ENCODE data around the gene SLC25A39. TPM values are rescaled to one million over a fixed set of nuclear protein-coding genes. Genes with fewer than 3 reads are reported as not detected.

SLC25A39 gene
- total RNA-seq, 2 donors from 2014 or later: 116 to 132 TPM

DNA sequence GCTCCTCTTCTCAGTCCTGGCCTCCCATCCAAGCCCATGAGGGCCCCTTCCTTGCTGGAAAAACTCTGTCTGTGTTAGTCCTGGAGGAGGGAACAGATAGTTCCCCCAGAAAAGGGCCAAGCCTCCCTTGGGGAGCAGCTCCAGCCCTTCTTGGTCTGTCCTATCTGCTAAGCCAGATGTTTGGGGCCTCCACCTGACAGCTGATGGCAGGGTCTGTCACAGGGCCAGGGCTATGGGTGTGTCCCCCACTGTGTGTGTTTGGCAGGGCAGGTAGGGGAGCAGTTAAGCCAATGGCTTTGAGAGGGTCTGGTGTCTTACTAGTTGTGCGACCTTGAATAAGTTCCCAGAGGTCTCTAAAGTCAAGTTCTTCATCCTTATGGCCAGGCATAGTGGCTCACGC lies 43.1 kb downstream of the SLC25A39 start:
- Histone ChIP-seq H3K9me3 (no peaks in the 10 kb centered on the region), H3K4me1 (replicated peaks) (no peaks in the 10 kb centered on the region), H3K27me3 (replicated peaks; ENCODE audit: insufficient read depth) (no peaks in the 10 kb centered on the region), H3K27ac (no peak overlapping the region), H3K4me3 (no peak overlapping the region), H3K36me3 (no peaks in the 10 kb centered on the region)
- WGBS: 90% methylated on average over 2 of the region's 2 CpGs
- intact Hi-C loops (cut with DNase I): no loop called here
- TF ChIP-seq POLR2AphosphoS5 (IDR thresholded peaks at IDR 0.05) (no peak), POLR2A (IDR thresholded peaks at IDR 0.05) (no peak), CTCF (IDR thresholded peaks at IDR 0.05) (no peak)
- no peak for DNase-seq (ENCODE audit: low spot score)

DNA sequence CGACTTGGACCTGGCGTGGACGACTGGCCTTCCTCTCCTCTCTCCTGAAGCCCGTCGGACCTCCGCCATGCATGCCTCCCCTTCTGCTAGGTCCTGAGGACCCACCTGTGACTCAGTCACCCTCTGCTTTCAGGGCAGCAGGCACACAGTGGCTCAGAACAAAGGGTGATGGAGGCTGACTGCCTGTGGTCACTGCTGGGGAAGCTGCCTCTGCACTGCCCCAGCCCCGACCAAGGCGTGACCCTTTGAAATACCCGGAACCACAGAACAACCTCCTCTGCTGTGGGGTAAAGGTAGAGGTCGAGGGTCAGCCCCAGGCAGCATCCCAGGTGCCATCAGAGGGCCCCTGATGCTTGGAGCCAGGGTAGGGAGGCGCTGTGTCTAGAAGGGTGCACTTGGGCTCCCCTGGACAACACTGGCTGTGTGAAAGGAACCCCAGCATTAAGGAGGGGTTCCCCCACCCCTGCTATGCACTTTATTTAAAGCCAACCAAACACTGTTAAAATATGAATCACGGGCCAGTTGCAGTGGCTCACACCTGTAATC lies 44.2 kb downstream of the SLC25A39 start:
- no peak overlapping the region for H3K27ac ChIP-seq
- no peak overlapping the region for H3K4me3 ChIP-seq
- 77% methylated on average over 12 of the region's 12 CpGs for WGBS
- TF ChIP-seq CTCF (IDR thresholded peaks at IDR 0.05): no peak
- H3K4me1 ChIP-seq (replicated peaks): no peaks in the 10 kb centered on the region
- H3K36me3 ChIP-seq: no peaks in the 10 kb centered on the region
- intact Hi-C loops (cut with DNase I): no loop called here
- no peak for DNase-seq (ENCODE audit: low spot score)
- H3K27me3 ChIP-seq (replicated peaks; ENCODE audit: insufficient read depth): no peaks in the 10 kb centered on the region
- no peaks in the 10 kb centered on the region for H3K9me3 ChIP-seq

GRCh38 chr17:44279666-44280391 lies 44.8 kb downstream of the SLC25A39 start:
- no peak for TF ChIP-seq POLR2AphosphoS5 (IDR thresholded peaks at IDR 0.05)
- TF ChIP-seq CTCF (IDR thresholded peaks at IDR 0.05): no peak
- no peak for TF ChIP-seq POLR2A (IDR thresholded peaks at IDR 0.05)
- intact Hi-C loops (cut with DNase I): no loop called here
- Histone ChIP-seq H3K36me3 (no peaks in the 10 kb centered on the region), H3K9me3 (no peaks in the 10 kb centered on the region), H3K4me3 (no peak overlapping the region), H3K4me1 (replicated peaks) (no peaks in the 10 kb centered on the region), H3K27ac (no peak overlapping the region), H3K27me3 (replicated peaks; ENCODE audit: insufficient read depth) (no peaks in the 10 kb centered on the region)
- DNase-seq (ENCODE audit: low spot score): peak; percentile 5
- 55% methylated on average over 20 of the region's 20 CpGs for WGBS

DNA sequence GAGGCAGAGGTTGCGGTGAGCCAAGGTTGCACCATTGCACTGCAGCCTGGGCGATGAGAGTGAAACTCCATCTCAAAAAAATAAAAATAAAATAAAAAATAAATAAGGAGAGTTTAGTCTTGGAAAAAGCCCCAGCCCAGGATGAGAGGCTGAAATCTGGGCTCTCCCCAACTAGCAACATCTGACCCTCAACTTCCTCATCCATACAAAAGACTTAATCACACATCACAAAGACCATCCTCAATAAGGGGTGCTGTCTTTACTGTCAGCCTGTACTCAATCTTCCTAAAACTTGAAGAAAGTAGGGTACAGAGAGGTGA lies 45.3 kb downstream of the SLC25A39 start:
- TF ChIP-seq POLR2A (IDR thresholded peaks at IDR 0.05): no peak
- no peak for TF ChIP-seq POLR2AphosphoS5 (IDR thresholded peaks at IDR 0.05)
- TF ChIP-seq CTCF (IDR thresholded peaks at IDR 0.05): no peak
- WGBS: 84% methylated on average over 2 of the region's 2 CpGs
- Histone ChIP-seq H3K4me3 (no peak overlapping the region), H3K36me3 (no peaks in the 10 kb centered on the region), H3K27me3 (replicated peaks; ENCODE audit: insufficient read depth) (no peaks in the 10 kb centered on the region), H3K27ac (no peak overlapping the region), H3K9me3 (no peaks in the 10 kb centered on the region), H3K4me1 (replicated peaks) (no peaks in the 10 kb centered on the region)
- DNase-seq (ENCODE audit: low spot score): no peak
- intact Hi-C loops (cut with DNase I): no loop called here

DNA sequence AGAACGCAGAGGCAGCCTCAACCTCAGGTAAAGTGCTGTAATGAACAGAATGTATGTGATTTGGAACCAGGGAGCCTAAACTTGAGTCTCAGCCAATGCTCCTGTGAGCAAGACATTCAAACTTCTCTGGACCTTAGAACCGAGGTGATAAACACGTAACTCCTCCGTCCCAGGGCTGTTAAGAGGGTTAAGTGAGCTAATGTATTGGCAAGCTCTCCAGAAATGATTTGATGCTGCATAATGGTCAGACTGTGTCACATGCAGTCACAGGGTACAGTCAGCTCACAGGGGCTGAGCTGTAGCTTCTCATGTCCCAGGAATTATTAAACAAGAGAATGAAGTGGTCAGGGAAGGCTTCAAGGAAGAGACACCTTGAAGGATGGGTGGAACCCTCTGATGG lies 46.6 kb downstream of the SLC25A39 start:
- WGBS: 78% methylated on average over 4 of the region's 4 CpGs
- Histone ChIP-seq H3K36me3 (no peaks in the 10 kb centered on the region), H3K9me3 (no peaks in the 10 kb centered on the region), H3K27me3 (replicated peaks; ENCODE audit: insufficient read depth) (no peaks in the 10 kb centered on the region), H3K4me3 (no peak overlapping the region), H3K4me1 (replicated peaks) (no peaks in the 10 kb centered on the region), H3K27ac (no peak overlapping the region)
- intact Hi-C loops (cut with DNase I): no loop called here
- TF ChIP-seq POLR2A (IDR thresholded peaks at IDR 0.05) (no peak), POLR2AphosphoS5 (IDR thresholded peaks at IDR 0.05) (no peak), CTCF (IDR thresholded peaks at IDR 0.05) (no peak)
- no peak for DNase-seq (ENCODE audit: low spot score)
